DND-41 (cell line): ENCODE data around the gene INO80.

Experiments used
- EZH2 ChIP-seq: IDR thresholded peaks from 3 replicates; pipeline ENCODE4 v1.6.1; 2012; ENCODE audit warnings: borderline replicate concordance, low read depth, mild to moderate bottlenecking, moderate library complexity, low read length, inconsistent platforms; ENCODE audit not compliant: severe bottlenecking
- TF ChIP-seq, protein P1 (sequence below): IDR thresholded peaks from 2 replicates; pipeline ENCODE4 v1.5.1; 2012; ENCODE audit warnings: borderline replicate concordance, low read length, moderate library complexity, mild to moderate bottlenecking; ENCODE audit not compliant: poor library complexity, severe bottlenecking; ENCODE audit errors: extremely low read depth

DNA sequence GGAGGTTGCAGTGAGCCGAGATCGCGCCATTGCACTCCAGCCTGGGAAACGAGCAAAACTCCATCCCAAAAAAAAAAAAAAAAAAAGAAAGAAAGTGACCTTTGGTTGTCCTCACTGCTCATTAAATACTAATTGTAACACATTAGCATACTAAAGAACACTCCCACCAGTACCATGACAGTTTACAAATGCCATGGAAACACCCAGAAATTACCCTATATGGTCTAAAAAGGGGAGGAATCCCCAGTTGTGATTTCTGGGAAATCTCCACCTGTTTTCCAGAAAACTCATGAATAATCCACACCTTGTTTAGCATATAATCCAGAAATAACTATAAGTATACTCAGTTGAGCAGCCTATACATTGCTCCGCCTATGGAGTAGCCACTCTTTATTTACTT lies 23.5 kb upstream of the INO80 start:
- TF ChIP-seq, protein P1, sequence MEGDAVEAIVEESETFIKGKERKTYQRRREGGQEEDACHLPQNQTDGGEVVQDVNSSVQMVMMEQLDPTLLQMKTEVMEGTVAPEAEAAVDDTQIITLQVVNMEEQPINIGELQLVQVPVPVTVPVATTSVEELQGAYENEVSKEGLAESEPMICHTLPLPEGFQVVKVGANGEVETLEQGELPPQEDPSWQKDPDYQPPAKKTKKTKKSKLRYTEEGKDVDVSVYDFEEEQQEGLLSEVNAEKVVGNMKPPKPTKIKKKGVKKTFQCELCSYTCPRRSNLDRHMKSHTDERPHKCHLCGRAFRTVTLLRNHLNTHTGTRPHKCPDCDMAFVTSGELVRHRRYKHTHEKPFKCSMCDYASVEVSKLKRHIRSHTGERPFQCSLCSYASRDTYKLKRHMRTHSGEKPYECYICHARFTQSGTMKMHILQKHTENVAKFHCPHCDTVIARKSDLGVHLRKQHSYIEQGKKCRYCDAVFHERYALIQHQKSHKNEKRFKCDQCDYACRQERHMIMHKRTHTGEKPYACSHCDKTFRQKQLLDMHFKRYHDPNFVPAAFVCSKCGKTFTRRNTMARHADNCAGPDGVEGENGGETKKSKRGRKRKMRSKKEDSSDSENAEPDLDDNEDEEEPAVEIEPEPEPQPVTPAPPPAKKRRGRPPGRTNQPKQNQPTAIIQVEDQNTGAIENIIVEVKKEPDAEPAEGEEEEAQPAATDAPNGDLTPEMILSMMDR, result no peak
- TF ChIP-seq EZH2, result no peak
